K562 treated with DMSO at 1 percent for 24 hours (cell line): Measurements from ENCODE around the gene TEX44. TPM values are rescaled to one million over a fixed set of nuclear protein-coding genes. Genes with fewer than 3 reads are reported as not detected.

ENCODE experiments used
- total RNA-seq: library from RNA; unstranded; fragments of 300-600 nt; gene quantifications from 2 replicates; pipeline ENCODE4 v1.2.3, GENCODE V29; 2022; ENCODE audit warnings: low read depth; ENCODE audit not compliant: insufficient read depth

TEX44 gene
- not detected in 2 replicates for total RNA-seq

GRCh38 chr2:231592636-231593145 is at the start of gene TEX44:
TEX44 (plus strand) TSS chr2:231592864; CDS start chr2:231592952, 88 bp downstream.

Other genes with a start within 250 kb of the TEX44 start
- gene B3GNT7, start 197.2 kb upstream of the TEX44 start, total RNA-seq, result not detected in 2 replicates
- gene NCL, start 128.4 kb upstream of the TEX44 start, total RNA-seq, result 102 and 113 TPM in 2 replicates
- 0.36 and 0.80 TPM in 2 replicates for gene NMUR1, start 62.4 kb upstream of the TEX44 start, total RNA-seq
- gene PTMA, start 115.7 kb downstream of the TEX44 start, total RNA-seq, result 380 and 418 TPM in 2 replicates
- 10.5 and 17.7 TPM in 2 replicates for gene PDE6D, start 188.4 kb downstream of the TEX44 start, total RNA-seq
- 24.8 and 25.8 TPM in 2 replicates for gene COPS7B, start 193.6 kb downstream of the TEX44 start, total RNA-seq